WTC11 (cell line): ENCODE measurements around the gene FST. TPM values are rescaled to one million over a fixed set of nuclear protein-coding genes. Genes with fewer than 3 reads are reported as not detected.

Source experiments
- total RNA-seq: library from RNA; stranded (reverse); gene quantifications from 3 replicates; pipeline ENCODE4 v1.2.3, GENCODE V29; 2021

The FST gene
- total RNA-seq, 1 experiment from 2014 or later: 11.8 TPM

Other genes with a start within 250 kb of the FST start
- gene NDUFS4, start 80.0 kb downstream of the FST start, total RNA-seq: 68.5 to 87.4 TPM (median 85.1 TPM) in 3 replicates